Stimulated activated CD4-positive, alpha-beta T cell treated with anti-CD3 and anti-CD28 coated beads, Interleukin-2, amount 100 ng/mL, for 24 hours (primary cell): ENCODE data around the gene CSNK1G1.

Source experiments
- DNase-seq, 2 donors: peaks; one replicate each; pipeline ENCODE4 v3.0.0-alpha.2; 2020

CSNK1G1 gene

GRCh38 chr15:64151727-64152506, 204.1 kb downstream of the CSNK1G1 start, which contains the start of gene SNX22:
Gene SNX22, plus strand, starts transcription at chr15:64151731. Its CDS starts 45 bp downstream, at chr15:64151776.
- peak in 1 of 2 donors; percentile 37 for DNase-seq

GRCh38 chr15:64149893-64150578, 205.9 kb downstream of the CSNK1G1 start:
- DNase-seq: no peak

DNA sequence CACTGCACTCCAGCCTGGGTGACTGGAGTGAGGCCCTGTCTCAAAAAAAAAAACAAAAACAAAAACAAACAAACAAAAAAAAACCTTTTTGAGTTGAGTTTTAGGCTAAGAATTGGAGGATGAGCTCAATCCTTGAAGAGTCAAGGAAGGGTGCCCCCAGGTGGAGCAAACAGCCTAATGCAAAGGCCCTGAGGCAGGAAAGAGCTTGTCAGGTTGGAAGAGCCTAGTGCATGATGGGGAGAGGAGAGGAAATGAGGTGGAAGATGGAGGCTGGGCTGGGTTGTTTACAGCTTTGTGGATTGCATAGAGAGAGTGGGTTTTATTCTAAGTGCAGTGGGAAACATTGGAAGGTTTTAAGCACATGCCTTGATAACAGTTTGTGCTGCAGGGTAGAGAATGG, 206.5 kb downstream of the CSNK1G1 start:
- peak in 1 of 2 donors; percentile 28 for DNase-seq

DNA sequence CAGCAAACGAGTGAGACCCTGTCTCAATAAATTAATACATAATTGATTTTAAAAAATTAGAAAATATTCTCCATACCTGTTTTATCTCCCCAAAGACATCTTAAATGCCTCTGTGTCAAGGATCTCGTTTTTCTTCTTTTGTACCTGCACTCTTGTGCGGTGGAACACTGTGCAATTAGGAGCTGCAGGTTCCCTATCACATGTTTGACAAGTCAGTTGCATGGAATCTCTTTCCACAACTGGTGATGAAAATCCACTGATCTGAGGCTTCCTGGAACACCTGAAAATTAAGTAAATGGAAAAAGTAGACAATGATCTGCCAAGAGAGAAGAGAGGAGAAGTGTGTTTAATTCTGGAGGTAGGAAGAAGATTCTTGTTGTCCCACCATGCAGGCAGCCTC, 207.4 kb downstream of the CSNK1G1 start:
- DNase-seq: no peak

GRCh38 chr15:64148168-64148567, 207.8 kb downstream of the CSNK1G1 start:
- DNase-seq: no peak

DNA sequence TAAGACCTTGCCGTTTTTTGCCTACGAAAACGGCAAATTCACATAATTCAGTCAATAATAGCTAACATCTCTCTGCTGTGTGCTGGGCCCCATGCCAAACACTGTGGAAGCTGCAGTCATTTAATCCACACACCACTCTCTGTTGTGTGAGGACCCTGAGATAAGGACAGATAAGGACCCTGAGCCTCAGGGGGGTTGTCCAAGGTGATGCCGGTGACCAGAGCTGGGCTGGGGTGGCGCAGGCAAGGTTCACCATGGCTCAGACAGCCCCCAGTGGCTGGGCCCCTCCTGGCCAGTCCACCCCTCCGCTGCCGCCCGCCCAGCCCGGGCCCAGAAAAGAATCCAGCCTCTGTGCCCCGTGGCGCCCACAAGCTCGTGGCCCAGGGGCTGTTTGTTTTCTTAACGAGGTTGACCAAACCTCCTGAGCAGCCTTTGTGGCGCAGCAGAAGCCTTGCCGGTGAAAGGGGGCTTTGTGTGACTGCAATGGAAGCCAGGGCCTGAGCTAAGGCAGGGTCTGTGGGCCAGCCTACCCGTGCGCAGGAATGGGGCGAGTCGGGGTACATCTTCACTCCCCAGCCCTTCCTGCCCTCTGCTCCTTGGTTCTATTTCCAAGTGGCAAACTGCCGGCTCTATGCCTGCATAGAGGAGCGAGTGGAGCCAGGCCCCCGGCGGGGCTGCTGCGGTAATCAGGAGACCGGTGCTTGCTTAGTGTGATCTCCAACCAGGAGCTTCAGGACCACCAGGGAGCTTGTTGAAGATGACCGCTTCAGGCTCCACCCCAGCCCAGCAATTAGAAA, 208.9 kb downstream of the CSNK1G1 start:
- DNase-seq: no peak

DNA sequence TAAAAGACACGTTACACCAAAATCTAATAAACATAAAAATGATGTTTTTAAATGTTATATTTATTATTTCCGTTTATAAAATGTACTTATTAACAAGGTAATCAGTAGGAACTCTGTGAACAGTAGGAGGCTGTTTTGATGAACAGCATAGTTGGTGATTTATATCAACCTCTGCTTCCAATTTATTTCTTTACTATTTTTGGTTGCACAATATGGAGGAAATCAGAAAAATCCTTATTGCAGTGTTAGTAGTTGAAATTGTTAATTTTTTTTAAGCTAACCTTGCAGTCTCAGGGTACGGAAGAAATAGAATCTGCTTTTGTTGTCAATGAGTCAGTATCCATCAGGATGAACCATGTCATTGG, 209.5 kb downstream of the CSNK1G1 start:
- no peak for DNase-seq

GRCh38 chr15:64146041-64146440, 209.9 kb downstream of the CSNK1G1 start:
- no peak for DNase-seq

- DNase-seq: no peak
Measured at GRCh38 chr15:64144565-64145281, 211.2 kb downstream of the CSNK1G1 start.

DNA sequence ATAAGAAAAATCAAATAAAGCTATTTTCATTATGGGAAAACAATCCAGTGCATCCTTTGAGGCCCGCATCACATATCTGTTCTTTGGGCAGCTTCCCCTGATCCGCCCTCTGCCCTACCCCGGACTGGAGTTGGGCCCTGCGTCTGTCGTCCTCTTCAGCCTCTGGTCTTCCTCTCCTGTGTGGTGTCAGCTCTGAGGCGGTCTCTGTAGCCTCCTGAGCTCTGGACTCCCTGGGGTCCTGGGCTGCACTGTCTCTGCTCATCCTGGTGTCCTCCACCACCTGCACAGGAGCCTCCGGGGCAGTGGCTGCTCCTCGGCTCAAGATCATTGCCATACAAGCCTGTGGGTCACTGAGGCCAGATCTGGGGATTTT, 211.8 kb downstream of the CSNK1G1 start:
- no peak for DNase-seq

DNA sequence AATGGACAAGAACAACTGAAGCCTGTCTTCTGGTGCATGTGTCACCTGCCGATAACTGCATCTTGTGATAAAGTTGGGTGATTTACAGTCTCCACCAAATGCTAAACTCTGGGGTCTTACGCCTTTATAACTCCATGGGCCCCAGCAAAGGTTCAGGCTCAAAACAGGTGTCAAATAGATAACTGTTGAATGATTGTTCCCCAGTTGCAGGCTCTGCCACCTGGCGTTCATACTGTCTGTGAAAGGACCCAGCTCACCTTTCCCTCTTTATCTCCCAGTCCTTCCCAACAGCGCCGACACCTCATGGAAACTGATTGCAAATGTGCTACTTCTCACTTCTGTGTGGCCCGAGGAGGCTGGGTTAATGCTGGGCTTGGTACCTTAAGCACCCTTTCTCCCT, 212.7 kb downstream of the CSNK1G1 start:
- no peak for DNase-seq

GRCh38 chr15:64141798-64142512, 214.0 kb downstream of the CSNK1G1 start:
- no peak for DNase-seq

DNA sequence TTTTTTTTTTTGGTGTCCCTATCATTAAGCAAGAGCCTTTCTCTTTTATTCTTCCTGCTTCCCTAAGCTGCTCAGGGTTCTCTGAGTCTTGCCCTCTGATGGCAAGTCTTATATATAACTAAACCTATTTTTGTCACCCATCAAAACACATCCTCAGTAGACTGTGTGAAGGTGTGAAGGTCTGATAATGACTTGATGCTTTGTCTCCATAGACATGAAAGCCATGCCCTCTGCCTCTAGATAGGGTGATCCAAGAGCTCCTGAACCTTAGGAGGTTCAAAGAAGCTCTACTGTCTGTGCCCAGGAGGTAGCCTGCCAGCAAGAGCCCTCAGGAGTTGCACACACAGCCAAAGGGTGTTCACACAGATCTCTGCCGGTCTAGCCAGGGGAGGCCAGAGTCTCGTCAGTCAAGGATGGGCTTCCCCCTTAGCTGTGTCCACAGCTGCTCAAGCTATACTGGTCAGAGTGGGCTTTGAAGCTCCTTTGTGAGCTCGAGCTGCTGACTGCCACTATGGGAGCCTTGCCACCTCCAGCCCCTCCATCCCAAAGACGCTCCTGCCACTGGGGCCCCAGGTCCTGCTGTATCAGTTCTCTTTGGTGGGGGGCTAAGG, 217.5 kb downstream of the CSNK1G1 start:
- no peak for DNase-seq

DNA sequence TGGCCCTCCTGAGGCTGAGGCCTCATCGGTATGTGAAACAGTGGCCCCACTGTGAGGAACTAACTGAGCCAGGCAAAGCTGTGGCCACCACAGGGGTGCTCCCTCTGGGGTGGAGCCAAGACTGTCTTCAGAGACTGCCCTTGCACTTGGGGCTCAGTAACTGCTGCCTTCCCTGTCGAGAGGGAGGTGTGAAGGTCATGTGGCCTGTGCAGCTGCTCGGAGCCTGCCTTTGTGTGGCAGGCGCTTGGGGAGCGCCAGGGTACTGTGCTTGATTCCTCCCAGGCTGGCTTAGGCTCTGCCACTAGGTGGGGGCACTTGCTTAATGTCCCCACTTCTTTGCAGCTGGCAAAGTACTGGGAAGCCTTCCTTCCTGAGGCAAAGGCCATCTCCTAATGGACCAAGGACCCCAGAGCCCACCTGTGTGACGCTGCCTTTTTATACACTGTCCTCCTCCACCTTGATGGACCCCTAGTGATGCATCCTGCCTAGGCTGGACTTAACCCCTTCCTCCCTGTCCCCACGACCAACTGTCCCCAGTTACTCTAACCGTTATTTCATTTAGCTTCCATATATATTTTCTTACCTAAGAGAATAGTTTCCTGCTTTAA, 218.6 kb downstream of the CSNK1G1 start:
- DNase-seq: no peak

- no peak for DNase-seq
Measured at GRCh38 chr15:64136347-64136746, 219.6 kb downstream of the CSNK1G1 start.

- DNase-seq: no peak
Measured at GRCh38 chr15:64134345-64134829, 221.6 kb downstream of the CSNK1G1 start.

- no peak for DNase-seq
Measured at GRCh38 chr15:64133623-64134344, 222.2 kb downstream of the CSNK1G1 start.

DNA sequence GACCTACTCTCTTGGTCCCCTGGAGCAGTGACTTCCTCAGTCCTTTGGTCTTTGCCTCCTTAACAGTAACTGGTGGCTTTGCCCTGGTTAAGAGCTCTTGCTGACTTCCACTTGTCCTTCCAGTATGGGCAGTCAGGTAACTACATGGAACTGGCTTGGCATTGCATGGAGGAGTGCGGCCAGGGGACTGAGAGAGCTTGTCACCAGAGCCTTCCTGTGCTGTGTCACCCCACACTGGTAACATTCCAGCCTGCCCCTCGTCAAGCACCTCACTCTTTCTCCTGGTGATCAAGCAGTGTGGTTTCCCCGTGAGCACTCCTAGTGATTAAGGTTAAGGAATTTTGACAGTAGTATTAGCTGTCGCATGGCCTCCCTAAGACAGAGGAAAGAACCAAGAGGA, 223.8 kb downstream of the CSNK1G1 start:
- DNase-seq: no peak

DNA sequence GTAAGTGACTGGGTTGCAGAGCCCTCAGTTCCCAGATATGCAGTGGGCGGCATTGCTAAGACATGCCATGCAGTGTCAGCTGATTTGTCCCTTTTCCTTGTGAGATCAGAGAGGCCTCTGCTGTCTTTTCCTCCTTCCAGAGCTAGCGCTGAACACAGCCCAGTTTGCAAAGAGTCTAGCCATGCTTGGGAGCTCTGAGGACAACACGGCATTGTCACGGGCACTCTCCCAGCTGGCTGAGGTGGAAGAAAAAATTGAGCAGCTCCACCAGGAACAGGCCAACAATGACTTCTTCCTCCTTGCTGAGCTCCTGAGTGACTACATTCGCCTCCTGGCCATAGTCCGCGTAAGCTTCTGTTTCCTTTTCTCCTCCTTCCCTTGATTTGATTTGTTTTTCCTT, 224.4 kb downstream of the CSNK1G1 start:
- no peak for DNase-seq

DNA sequence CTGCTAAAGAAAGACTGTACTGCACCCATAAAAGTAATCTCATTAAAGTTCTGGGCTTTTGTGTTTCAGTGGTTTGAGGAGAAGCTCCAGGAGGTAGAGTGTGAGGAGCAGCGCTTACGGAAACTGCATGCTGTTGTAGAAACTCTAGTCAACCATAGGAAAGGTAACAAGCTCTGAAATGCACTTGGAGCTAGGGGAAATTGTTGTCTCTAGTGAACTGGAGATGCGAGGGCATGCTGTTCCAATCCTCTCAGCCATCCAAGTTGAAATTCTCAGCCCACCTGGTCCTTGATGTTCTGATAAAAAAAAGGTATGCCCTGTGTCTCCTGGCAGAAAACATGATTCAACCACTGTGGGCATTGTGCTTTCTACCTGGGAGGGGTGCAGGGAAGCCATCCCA, 225.8 kb downstream of the CSNK1G1 start:
- no peak for DNase-seq
